Hindlimb muscle (tissue), 1 donor: ENCODE data around the gene PREX1. TPM values are rescaled to one million over a fixed set of nuclear protein-coding genes. Genes with fewer than 3 reads are reported as not detected.

Experiments used
- DNase-seq: peaks from one replicate; pipeline ENCODE4 v3.0.0-alpha.2; 2013
- polyA plus RNA-seq: library from polyadenylated mRNA; unstranded; fragments of 120-200 nt; gene quantifications from one replicate; pipeline ENCODE4 v1.2.1, GENCODE V29; 2013; ENCODE audit not compliant: insufficient read length

PREX1 gene
- polyA plus RNA-seq, 1 donor: 20.0 TPM

- no peak for DNase-seq
Measured at GRCh38 chr20:48717095-48717672, 110.6 kb downstream of the PREX1 start.

- no peak for DNase-seq
Measured at GRCh38 chr20:48716541-48716940, 111.3 kb downstream of the PREX1 start.

GRCh38 chr20:48716086-48716485, 111.7 kb downstream of the PREX1 start:
- no peak for DNase-seq

- no peak for DNase-seq
Measured at GRCh38 chr20:48714764-48715163, 113.0 kb downstream of the PREX1 start.

GRCh38 chr20:48711696-48712464, 115.9 kb downstream of the PREX1 start:
- DNase-seq: no peak

DNA sequence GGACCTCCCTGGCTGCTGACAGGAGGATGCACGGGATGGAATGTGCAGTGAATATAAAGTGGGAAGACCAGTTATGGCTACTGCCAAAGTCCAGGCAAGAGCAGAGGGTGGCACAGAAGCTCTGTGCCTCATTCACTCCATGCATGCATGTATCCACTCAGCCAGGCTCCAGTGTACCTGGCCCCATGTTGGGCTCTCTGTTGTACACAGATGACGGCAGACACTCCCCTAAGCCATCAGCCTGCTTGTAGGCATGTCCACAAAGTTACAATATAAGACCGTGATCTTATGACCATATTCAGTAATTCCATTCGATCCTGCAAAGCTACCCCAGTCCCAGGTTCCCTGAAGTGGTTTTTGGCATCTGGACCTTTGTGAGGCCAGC, 116.8 kb downstream of the PREX1 start:
- no peak for DNase-seq

DNA sequence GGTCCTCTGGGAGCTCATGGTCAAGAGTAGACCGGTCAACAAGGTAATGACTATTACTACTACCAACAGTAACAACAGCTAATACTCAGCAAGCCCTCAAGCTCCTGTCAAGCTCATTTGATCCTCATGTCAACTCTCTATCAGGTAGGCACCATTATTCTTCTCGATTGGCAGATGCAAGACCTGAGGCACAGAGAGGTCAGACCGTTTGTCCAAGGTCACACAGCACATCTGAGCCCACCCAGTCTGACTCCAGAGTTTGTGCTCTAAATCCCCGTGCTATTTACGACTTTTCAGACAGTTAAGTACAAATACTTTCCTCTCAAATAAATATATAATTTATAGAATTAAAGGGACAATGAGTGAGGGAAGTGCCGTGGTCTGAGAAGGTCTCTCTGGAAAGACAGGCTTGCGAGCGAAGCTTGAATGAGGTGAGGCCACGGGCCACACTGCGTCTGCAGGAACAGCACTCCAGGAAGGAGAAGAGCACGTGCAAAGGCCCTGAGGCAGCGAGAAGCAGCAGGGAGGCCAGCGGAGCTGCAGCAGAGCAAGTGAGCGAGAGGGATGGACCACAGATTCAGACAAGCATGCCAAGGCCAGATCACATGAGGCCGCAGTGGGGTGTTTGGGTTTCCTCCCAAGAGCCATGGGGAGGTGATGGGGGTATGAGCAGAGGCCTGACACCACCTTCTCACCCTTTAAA, 117.3 kb downstream of the PREX1 start:
- no peak for DNase-seq

- no peak for DNase-seq
Measured at GRCh38 chr20:48709744-48710143, 118.1 kb downstream of the PREX1 start.

DNA sequence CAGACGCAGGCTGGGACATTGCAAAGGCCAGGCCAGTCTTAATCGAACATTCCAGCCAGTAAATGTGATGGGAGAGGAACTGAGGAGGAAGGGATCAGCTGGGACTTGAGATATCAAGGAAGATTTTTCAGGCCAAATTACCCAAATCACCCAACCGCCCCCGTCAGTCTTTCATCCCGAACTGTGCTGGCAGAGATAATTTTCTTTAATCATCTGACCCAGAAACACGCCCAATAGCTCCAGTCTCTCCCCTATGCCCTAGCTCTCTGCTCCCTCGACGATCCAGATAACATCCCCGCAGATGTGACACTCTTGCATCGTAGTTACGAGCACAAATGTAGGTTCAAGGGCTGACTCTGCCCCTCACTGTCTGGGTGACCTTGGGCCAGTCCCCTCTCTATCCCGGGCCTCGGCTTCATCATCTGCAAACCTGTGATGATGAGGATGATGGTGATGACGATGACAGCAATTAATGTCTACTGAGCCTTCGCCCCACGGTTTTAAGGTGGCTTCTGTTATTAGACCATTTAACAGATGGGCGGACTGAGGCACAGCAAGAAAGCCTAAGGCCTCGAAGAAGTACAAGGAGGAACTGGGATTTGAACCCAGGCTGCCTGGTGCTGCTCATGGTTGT, 118.6 kb downstream of the PREX1 start:
- no peak for DNase-seq

DNA sequence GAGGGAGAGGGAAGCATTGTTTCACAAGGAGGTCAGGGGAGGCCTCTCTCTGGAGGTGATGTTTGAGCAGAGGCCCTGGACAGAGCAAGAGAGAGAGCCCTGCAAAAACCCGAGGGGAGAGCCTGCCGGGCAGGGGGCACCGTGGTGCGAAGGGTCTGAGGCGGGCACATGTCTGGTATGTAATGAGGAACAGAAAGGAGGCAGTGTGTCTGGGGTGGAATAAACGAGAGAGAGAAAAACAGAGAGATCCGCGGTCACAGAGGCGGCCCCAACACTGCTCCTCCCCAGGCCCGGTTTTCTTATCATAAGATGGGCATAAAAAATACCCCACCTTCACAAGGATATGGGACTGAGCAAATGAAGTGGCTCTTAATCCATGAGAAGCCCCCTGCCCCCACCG, 119.2 kb downstream of the PREX1 start:
- no peak for DNase-seq

DNA sequence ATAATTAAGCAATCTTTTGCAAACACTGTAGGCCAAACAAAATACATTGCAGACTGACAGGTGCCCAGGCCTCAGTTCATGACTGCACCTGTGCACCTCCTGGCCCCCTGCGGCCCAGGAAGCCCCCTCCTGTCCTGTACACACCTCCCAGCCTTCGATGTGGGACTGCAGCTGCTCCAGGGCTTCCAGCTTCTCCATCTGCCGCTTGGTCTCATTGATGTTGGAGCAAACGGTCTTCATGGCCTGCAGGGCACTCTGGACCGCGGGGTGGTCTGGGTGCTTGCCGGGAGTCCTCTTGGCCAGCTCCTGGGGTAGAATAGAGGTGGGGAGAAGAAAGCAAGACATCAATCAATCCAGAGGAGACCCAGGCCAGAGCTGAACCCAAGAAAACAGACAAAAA, 119.7 kb downstream of the PREX1 start:
- DNase-seq: no peak

- DNase-seq: no peak
Measured at GRCh38 chr20:48706710-48707365, 121.0 kb downstream of the PREX1 start.

DNA sequence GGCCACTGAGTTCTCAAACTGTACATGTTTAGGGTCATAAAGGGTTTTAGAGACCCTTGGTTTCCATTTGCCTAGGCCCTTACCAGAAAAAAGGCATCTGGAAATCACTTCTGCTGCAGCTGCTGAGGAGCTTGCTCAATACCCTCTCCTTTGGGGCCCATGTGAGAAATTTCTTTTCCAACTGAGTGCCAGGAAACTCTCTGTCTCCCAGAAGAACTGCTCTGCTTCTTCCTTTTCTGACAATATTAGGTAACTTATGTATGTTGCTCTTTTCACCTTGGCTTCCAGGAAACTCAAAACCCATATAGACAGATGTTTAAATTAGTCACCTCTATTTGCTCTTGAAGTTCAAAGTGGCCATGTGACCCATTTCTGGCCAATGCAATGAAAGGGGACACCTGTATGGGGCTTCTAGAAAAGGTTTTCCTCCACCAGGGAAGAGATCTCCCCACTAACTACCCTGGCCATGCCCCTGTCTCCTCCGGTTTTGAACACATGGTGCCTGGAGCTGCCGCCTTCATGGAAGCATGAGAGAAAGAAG, 121.6 kb downstream of the PREX1 start:
- DNase-seq: no peak

DNA sequence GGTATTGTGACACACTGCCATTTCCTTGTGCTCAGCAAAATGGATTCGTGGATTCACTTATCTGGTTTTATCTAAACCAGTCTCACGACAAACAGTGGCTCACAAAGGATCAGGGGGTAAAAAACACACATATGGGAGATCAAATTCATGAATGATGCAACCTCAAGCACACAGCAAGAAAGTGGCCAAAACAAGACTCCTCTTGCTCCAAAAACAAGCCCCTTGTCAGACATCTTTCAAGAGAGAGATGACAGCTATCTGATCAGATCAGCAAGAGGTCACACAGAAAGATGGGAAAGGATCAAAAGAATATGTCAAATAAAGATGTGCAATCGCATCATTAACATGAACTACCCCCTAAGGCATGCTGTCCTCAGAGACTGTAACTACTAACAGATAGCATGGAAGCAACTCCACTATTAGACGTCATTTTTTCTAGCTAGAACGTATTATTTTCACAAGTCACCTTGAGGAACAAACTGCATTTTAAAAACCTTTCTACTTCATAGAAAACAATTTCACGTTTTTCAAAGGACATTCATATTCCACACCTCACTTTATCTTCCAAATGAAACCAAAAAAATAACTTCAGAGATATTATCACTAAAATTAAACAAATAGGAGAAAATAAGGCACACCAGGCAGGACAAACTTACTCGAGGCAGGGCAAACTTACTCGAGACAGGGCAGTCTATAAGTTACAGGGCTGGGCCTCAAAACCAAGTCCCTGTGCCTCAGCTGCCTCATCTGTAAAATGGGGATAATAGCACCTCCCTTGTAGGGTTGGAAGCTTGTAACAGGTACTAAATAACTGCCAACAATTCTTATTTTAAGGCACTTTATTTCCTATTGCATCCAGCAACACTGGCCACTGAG, 122.3 kb downstream of the PREX1 start:
- no peak for DNase-seq

DNA sequence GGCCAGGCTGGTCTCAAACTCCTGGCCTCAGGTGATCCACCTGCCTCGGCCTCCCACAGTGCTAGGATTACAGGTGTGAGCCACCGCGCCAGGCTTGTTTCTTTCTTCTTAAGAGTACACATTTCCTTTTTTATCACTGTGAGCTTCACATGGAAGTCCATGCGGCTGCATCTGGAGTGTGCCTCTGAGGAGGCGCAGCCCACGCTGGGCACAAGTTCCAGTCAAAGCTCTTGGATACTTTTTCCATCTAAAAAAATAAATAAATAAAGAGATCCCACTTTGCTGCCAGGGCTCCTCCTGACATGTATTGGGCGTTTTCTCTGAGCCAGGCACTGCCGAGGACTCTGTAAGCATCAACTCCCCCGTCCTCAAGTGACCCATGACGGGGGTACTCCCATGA, 123.0 kb downstream of the PREX1 start:
- no peak for DNase-seq

DNA sequence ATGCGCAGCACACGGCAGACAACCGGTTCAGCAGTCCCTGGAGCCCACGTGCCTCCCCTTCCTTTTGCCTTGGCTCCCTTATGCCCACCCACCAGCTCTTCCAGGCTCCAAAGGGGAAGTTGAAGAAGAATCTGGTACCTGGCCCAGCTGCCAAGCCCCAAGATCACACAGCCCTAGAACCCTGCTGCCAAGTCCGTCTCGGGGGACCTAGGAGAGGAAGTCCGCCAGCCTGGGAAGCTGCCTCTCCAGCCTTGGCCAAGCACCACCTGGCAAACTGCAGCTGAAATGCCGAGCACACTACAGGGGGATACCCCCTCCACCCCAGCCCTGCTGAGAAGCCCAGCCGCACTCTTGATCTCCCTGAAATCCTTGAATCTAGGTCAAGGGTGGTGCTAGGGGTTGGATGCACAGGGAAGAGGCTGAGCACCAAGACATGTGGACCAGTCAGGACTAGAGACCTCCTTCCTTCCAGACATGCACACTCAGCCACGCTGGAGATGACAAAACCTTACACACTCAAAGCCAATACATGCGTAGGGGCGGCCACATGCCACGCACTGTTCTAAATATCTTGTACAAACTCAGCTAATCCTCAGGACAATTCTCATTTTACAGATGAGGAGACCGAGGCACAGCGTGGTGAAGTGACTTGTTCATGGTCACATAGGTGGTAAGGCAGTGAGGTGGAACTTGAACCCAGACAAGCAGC, 124.1 kb downstream of the PREX1 start:
- no peak for DNase-seq

DNA sequence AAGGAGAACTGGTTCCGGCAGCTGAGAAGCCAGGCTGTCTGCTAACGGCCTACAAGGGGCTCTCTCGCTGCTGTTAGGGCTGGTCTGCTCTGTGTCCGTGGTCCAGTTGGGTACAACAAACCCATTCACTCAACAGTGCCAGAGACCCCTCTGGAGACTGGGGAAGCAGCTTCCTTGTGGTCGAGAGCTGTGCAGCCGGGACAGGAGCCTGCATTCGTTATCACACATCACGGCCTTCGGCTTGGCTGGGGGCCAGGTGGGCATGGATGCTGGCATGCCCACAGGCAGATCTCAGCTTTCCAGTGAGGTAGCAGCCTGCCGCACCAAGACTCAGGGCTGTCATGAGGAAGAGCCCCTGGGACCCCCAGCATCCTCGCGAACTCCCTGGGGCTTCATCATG, 124.7 kb downstream of the PREX1 start:
- no peak for DNase-seq

DNA sequence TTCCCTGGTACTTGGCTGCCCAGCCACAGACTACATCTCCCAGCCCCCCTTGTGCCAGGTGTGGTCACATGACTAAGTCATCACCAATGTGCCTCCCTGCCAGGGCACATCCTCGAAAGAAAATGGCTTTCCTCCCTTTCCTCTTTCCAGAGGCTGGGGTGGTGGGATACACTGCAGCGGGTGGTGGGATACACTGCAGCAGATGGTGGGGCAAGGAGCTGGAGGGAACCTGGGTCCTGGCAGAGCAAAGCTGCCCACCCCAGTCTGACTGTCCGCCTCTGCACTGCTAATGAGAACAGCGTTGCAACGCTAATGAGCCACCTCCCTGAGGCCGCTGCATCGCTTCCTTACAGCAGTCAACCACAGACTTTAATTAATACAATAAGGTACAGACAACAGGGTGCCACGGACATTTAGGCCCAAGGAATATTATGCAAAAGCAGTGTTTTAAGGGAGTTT, 125.3 kb downstream of the PREX1 start:
- DNase-seq: no peak

DNA sequence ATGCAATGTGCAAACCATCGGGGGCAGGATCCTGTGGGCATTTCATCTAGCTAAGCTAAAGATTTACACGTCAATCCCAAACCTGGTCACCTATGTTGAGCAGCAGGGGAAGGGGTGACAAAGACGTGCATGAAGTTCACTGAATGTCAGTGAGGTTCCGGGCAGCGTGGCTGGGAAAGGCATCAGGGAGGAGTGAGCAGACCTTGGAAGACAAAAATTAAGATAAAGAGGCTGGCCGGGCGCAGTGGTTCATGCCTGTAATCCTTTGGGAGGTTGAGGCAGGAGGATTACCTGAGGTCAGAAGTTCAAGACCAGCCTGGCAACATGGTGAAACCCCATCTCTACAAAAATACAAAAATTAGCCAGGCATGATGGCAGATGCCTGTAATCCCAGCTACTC, 126.1 kb downstream of the PREX1 start:
- DNase-seq: no peak

DNA sequence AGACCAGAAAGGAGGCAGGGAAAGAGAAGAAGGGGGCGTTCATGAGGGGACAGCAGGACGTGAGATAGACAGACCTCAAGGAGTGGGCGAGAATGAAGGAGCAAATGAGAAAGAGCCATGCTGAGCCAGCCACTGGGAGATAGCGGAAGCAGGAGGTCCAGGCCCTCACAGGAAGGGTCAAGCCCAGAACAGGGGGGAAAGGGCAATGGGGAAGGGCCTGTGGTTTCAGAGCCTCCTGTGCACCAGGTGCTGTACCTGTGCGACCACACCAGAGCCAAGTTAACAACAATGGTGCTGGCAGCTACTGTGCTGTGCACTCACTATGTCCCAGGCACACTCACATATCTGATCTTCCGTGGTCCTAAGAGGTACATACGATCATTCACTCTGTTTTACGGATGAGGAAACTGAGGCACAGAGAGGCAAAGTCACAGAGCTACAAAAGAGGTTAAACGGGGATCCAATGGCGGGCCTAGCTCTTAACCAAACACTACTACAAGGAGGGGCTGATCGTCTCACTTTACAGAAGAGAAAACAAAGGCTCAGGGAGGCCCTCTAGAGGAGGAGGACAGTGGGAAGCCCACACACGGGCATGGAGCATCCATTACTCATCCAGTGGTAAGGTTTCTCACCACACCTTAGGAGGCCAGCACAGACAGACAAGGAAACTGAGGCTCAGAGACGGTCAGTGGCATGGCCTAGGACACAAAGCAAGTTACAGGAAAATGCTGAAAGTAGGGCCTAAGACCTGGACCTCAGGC, 129.1 kb downstream of the PREX1 start:
- DNase-seq: no peak
